Right renal pelvis (tissue), 4 donors: ENCODE results near the gene PARD6B. TPM values are rescaled to one million over a fixed set of nuclear protein-coding genes. Genes with fewer than 3 reads are reported as not detected.
A peak's percentile ranks its signal among the peaks of the same experiment; 100 is the strongest.
"Not testable (repeated sequence)": the region's sequence is repeated elsewhere in the genome, so short reads cannot be mapped to it uniquely, and the experiment has no call there.

Source experiments
- DNase-seq, 4 donors: peaks; one replicate each; pipeline ENCODE4 v3.0.0-alpha.2; 2013; ENCODE audit warnings: low read depth in 4 of 4, low spot score in 3 of 4, missing footprints in 1 of 4
- polyA plus RNA-seq, 4 donors: library from polyadenylated mRNA; unstranded; fragments of 120-200 nt; gene quantifications; one replicate each; pipeline ENCODE4 v1.2.1, GENCODE V29; 2013; ENCODE audit not compliant: insufficient read length in 4 of 4

PARD6B gene
- polyA plus RNA-seq: 10 to 100 TPM; 18.7 to 29.7 (median 23.5) TPM

GRCh38 chr20:50731055-50731929, at the start of gene PARD6B:
PARD6B (plus strand) TSS chr20:50731580; CDS start chr20:50731787, 207 bp downstream.
- DNase-seq: peak; percentile 94 to 96 (median 96)

GRCh38 chr20:50682065-50682464, 49.3 kb upstream of the PARD6B start:
- DNase-seq: no peak

- no peak for DNase-seq
Observed at GRCh38 chr20:50682947-50683530, 48.3 kb upstream of the PARD6B start.

- DNase-seq: no peak
Observed at GRCh38 chr20:50683570-50683969, 47.8 kb upstream of the PARD6B start.

GRCh38 chr20:50686821-50687220, 44.6 kb upstream of the PARD6B start:
- no peak for DNase-seq

GRCh38 chr20:50688256-50688975, 43.0 kb upstream of the PARD6B start:
- DNase-seq: no peak

- DNase-seq: no peak
Observed at GRCh38 chr20:50689864-50690649, 41.3 kb upstream of the PARD6B start.

- DNase-seq: no peak
Observed at GRCh38 chr20:50690650-50691572, 40.5 kb upstream of the PARD6B start, which contains the start of gene RIPOR3. RIPOR3 (minus strand) TSS chr20:50691542; CDS start chr20:50691128, 414 bp downstream.

GRCh38 chr20:50691573-50692551, 39.5 kb upstream of the PARD6B start:
- no peak for DNase-seq

GRCh38 chr20:50692552-50692933, 38.8 kb upstream of the PARD6B start:
- DNase-seq: no peak

- DNase-seq: no peak
Observed at GRCh38 chr20:50693001-50693400, 38.4 kb upstream of the PARD6B start.

GRCh38 chr20:50694379-50695134, 36.8 kb upstream of the PARD6B start:
- no peak for DNase-seq

GRCh38 chr20:50695135-50695872, 36.1 kb upstream of the PARD6B start:
- no peak for DNase-seq

- not testable (repeated sequence) for DNase-seq
Observed at GRCh38 chr20:50698255-50698654, 33.1 kb upstream of the PARD6B start.

GRCh38 chr20:50699688-50700087, 31.7 kb upstream of the PARD6B start:
- no peak for DNase-seq

- no peak for DNase-seq
Observed at GRCh38 chr20:50701041-50701963, 30.1 kb upstream of the PARD6B start.
